ENCODE data around the gene VWA5B1. TPM values are rescaled to one million over a fixed set of nuclear protein-coding genes. Genes with fewer than 3 reads are reported as not detected.

VWA5B1 gene
- total and polyA plus RNA-seq, 2 donors (not counting 3 experiments of a cell fraction or from before 2014, with no cell fraction given) = not detected

DNA sequence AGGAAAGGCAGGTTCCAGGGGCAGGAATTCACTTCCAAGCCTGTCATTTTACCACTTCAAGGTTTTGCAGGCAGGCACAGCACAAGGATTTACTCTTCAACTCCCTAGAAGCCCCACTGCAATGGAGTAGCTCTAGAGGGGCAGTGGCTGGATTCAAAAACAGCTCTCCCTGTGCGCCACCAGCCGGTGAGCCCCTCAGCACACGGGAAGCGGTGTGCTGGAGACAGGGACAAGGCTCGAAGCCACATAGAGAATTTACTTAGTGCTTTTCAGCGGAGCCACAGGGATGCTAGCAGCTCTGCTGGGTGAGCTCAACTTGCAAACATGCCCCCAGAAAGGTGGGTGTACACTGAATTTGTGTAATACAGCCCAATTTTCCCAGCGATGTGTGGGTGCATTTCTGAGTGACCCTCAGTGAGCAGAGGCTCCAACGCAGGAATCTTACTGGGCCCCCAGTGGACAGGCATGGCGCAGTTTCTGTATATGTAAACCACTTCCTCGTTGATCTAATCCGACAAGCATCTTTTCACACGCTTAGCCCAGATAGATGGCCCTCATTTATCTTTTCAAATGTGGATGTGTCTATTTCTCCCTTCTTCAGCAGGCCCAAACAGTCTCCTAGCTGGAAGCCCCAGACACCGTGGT is 10.9 kb downstream of the VWA5B1 start:
- H4K20me1 ChIP-seq (replicated peaks; ENCODE audit: control insufficient read depth, extremely low read depth, insufficient read depth, low read length) = no peaks in the 10 kb centered on the region
- no peaks in the 10 kb centered on the region for H3K79me2 ChIP-seq (ENCODE audit: control insufficient read depth, insufficient read depth, low read length)
- no peak overlapping the region for H2AFZ ChIP-seq (ENCODE audit: low read depth, low read length)
- no peaks in the 10 kb centered on the region for H3K4me1 ChIP-seq (ENCODE audit: control insufficient read depth, extremely low read depth, insufficient read depth, low read length)
- no peak overlapping the region for H3K4me3 ChIP-seq (replicated peaks in 1 of 3; ENCODE audit: insufficient read depth in 1 of 3, low read depth in 1 of 3, low read length in 3 of 3)
- no peak overlapping the region for H3K27ac ChIP-seq (ENCODE audit: insufficient read depth, low read depth, low read length)
- CTCF ChIA-PET = no interaction called here
- H3K27me3 ChIP-seq (ENCODE audit: control insufficient read depth in 2 of 2, insufficient read depth in 2 of 2, low read length in 2 of 2) = no peaks in the 10 kb centered on the region
- FAIRE-seq = no peak
- POLR2A ChIA-PET = no interaction called here
- dilution Hi-C loops (cut with MboI; ENCODE audit: extremely low pct_ligation_motif_present, low sequenced_read_pairs) = no loop called here
- H3K9ac ChIP-seq (replicated peaks; ENCODE audit: extremely low read depth, insufficient read depth, low read length) = no peak overlapping the region
- BruUV-seq (replicated peaks) = no TSS peak
- intact Hi-C loops (cut with micrococcal nuclease) = no loop called here
- H3K4me2 ChIP-seq (ENCODE audit: insufficient read depth, low read length) = no peak overlapping the region
- no peaks in the 10 kb centered on the region for H3K36me3 ChIP-seq (ENCODE audit: control insufficient read depth in 2 of 2, extremely low read depth in 1 of 2, insufficient read depth in 2 of 2, low read length in 2 of 2)
- no peak for DNase-seq (ENCODE audit: low read depth, low spot score)
- no peaks in the 10 kb centered on the region for H3K9me3 ChIP-seq (replicated peaks; ENCODE audit: control insufficient read depth, insufficient read depth, low read length)
- no peaks in the 10 kb centered on the region for H3K9me1 ChIP-seq (replicated peaks; ENCODE audit: control insufficient read depth, extremely low read depth, insufficient read depth, low read length)
- TF ChIP-seq GATA2 (IDR thresholded peaks at IDR 0.05; ENCODE audit: insufficient read depth, insufficient read length, low read depth, low read length) (no peak), MYC (IDR thresholded peaks at IDR 0.05; ENCODE audit: low read depth, low read length) (no peak), POLR2AphosphoS5 (IDR thresholded peaks at IDR 0.05; ENCODE audit: insufficient read depth, low read depth, low read length) (no peak), POLR2A (IDR thresholded peaks at IDR 0.05; ENCODE audit: low read depth, low read length) (no peak), JUN (IDR thresholded peaks at IDR 0.05; ENCODE audit: borderline replicate concordance, insufficient read depth, insufficient read length, low read depth) (no peak), EZH2 (IDR thresholded peaks at IDR 0.05; ENCODE audit: borderline replicate concordance, low read depth, low read length, severe bottlenecking) (no peak), FOS (IDR thresholded peaks at IDR 0.05; ENCODE audit: borderline replicate concordance, insufficient read depth, low read length) (no peak)
- TF ChIP-seq, protein P1, sequence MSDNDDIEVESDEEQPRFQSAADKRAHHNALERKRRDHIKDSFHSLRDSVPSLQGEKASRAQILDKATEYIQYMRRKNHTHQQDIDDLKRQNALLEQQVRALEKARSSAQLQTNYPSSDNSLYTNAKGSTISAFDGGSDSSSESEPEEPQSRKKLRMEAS (IDR thresholded peaks at IDR 0.05; ENCODE audit: insufficient read depth, insufficient read length) = no peak
- TF ChIP-seq, protein P2, sequence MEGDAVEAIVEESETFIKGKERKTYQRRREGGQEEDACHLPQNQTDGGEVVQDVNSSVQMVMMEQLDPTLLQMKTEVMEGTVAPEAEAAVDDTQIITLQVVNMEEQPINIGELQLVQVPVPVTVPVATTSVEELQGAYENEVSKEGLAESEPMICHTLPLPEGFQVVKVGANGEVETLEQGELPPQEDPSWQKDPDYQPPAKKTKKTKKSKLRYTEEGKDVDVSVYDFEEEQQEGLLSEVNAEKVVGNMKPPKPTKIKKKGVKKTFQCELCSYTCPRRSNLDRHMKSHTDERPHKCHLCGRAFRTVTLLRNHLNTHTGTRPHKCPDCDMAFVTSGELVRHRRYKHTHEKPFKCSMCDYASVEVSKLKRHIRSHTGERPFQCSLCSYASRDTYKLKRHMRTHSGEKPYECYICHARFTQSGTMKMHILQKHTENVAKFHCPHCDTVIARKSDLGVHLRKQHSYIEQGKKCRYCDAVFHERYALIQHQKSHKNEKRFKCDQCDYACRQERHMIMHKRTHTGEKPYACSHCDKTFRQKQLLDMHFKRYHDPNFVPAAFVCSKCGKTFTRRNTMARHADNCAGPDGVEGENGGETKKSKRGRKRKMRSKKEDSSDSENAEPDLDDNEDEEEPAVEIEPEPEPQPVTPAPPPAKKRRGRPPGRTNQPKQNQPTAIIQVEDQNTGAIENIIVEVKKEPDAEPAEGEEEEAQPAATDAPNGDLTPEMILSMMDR (IDR thresholded peaks at IDR 0.05; ENCODE audit: extremely low read depth in 1 of 2, insufficient read depth in 1 of 2, low read depth in 1 of 2, low read length in 2 of 2) = no peak
